Heart left ventricle (tissue), 13 donors: ENCODE measurements around the gene CACNA1C.

Experiments
- CTCF ChIP-seq, 12 donors: fragments of 200-600 bp; sonication (generic) in 4 of 12; IDR thresholded peaks; one replicate each; pipeline versions ENCODE4 v1.5.0 to v1.8.0; 2018 to 2022; ENCODE audit warnings: antibody characterized with exemption in 12 of 12, mild to moderate bottlenecking in 5 of 12
- POLR2A ChIP-seq, 2 donors: fragments of 450-650 bp; IDR thresholded peaks; one replicate each; pipeline ENCODE4 v1.6.1; 2017; ENCODE audit warnings: antibody characterized with exemption in 2 of 2, mild to moderate bottlenecking in 2 of 2, moderate library complexity in 2 of 2
- donor health status: ischemic (EF 13 %, LVEDD 7.1; RV severe dilation, severe dysfunction).
- donor health status: DM: no; HTN: yes; CAD: no.
- donor health status: DM: no; HTN: no; CAD: no.
- donor health status: ischemic (EF 25% LVEDD 6.9; RV normal size, moderate dysfunction).
- donor health status: ischemic (EF 25% LVEDD 5.7; RV mildly dilated, moderate dysfunction).
- donor health status: ischemic (EF 35%, LVEDD 5.7; RV mildly dilated, moderate dysfunction).
- donor health status: nonischemic (EF 11% LVEDD 7.7; RV severe dilation, severe dysfunction).
- donor health status: DM: yes; HTN: yes; CAD: no.
- donor health status: PGD.
- donor health status: ischemic (EF 29% LVEDD 5.4; RV normal size, mild dysfunction).
- donor health status: nonischemic (EF 23%, LVEDD 6.1; RV moderate dilation, normal function).

GRCh38 chr12:2488596-2488995 is 435.8 kb downstream of the CACNA1C start:
- no peak for TF ChIP-seq CTCF (IDR thresholded peaks at IDR 0.05)
- no peak for TF ChIP-seq POLR2A (IDR thresholded peaks at IDR 0.05)
